HepG2 (cell line): ENCODE results near the gene FAM169A. TPM values are rescaled to one million over a fixed set of nuclear protein-coding genes. Genes with fewer than 3 reads are reported as not detected.

Experiments
- ARID5B ChIP-seq: IDR thresholded peaks from 2 replicates; pipeline ENCODE4 v1.4.0; 2020; ENCODE audit warnings: mild to moderate bottlenecking, missing genetic modification reagents
- ATF4 ChIP-seq, 2 experiments: fragments of 450-650 bp in 1 of 2; sonication (generic) in 1 of 2; formaldehyde crosslinking; IDR thresholded peaks; 2 replicates each; pipeline versions ENCODE4 v1.5.0 to v1.8.0; 2020 to 2022; ENCODE audit warnings: mild to moderate bottlenecking in 1 of 2, missing genetic modification reagents in 1 of 2
- CEBPB ChIP-seq: IDR thresholded peaks from 2 replicates; pipeline ENCODE4 v1.6.1; 2011; ENCODE audit warnings: low read depth, low read length, improper control_type of control experiment, borderline replicate concordance
- FOXP1 ChIP-seq, 2 experiments: fragments of 450-650 bp in 1 of 2; IDR thresholded peaks; 2 replicates each; pipeline ENCODE4 v1.6.1; 2017 to 2018; ENCODE audit warnings: antibody characterized with exemption in 1 of 2
- HIC2 ChIP-seq: sonication (generic); formaldehyde crosslinking; IDR thresholded peaks from 2 replicates; pipeline ENCODE4 v1.9.0; 2022; ENCODE audit warnings: low read depth, missing genetic modification reagents
- JARID2 ChIP-seq: sonication (generic); formaldehyde crosslinking; IDR thresholded peaks from 2 replicates; pipeline ENCODE4 v1.8.1; 2023; ENCODE audit warnings: missing genetic modification reagents, inconsistent platforms; ENCODE audit not compliant: insufficient replicate concordance
- PHF21A ChIP-seq: sonication (generic); formaldehyde crosslinking; IDR thresholded peaks from 2 replicates; pipeline ENCODE4 v1.5.0; 2020; ENCODE audit warnings: mild to moderate bottlenecking, missing genetic modification reagents
- PRMT3 ChIP-seq: sonication (generic); formaldehyde crosslinking; IDR thresholded peaks from 2 replicates; pipeline ENCODE4 v1.8.1; 2022; ENCODE audit warnings: low read depth, mild to moderate bottlenecking, moderate library complexity, missing genetic modification reagents, borderline replicate concordance
- SOX13 ChIP-seq, 3 experiments: fragments of 450-650 bp in 1 of 3; sonication (generic) in 1 of 3; formaldehyde crosslinking in 1 of 3; IDR thresholded peaks in 2 of 3; conservative IDR thresholded peaks in 1 of 3; 2 replicates each; pipeline versions ENCODE4 v1.5.0 to v1.6.1; 2016 to 2020; ENCODE audit warnings: antibody characterized with exemption in 1 of 3, mild to moderate bottlenecking in 1 of 3, missing compliant biosample characterization in 1 of 3, missing genetic modification reagents in 1 of 3, moderate library complexity in 1 of 3
- ZBTB40 ChIP-seq, 2 experiments: fragments of 450-650 bp in 1 of 2; sonication (generic) in 1 of 2; formaldehyde crosslinking in 1 of 2; IDR thresholded peaks; 2 replicates each; pipeline versions ENCODE4 v1.6.1 to v1.8.0; 2016 to 2022; ENCODE audit warnings: antibody characterized with exemption in 1 of 2, mild to moderate bottlenecking in 1 of 2, missing genetic modification reagents in 1 of 2
- ZNF749 ChIP-seq: sonication (generic); formaldehyde crosslinking; IDR thresholded peaks from 2 replicates; pipeline ENCODE4 v1.8.0; 2022; ENCODE audit warnings: mild to moderate bottlenecking, missing genetic modification reagents, moderate library complexity, borderline replicate concordance
- polyA plus RNA-seq, 8 experiments: library from polyadenylated mRNA; depleted of rRNA in 3 of 8; stranded (reverse) in 7 of 8; unstranded in 1 of 8; fragments of >200 nt; fragmentation: Illumina TruSeq in 4 of 8; extraction: Trizol in 4 of 8; gene quantifications; 2 replicates each; pipeline versions ENCODE4 v1.2.1 to v1.2.3, GENCODE V29; 2011 to 2016; ENCODE audit warnings: low read depth in 4 of 8, missing spikeins in 1 of 8, mixed read lengths in 1 of 8; ENCODE audit not compliant: insufficient read depth in 1 of 8
- total RNA-seq, 5 experiments: library from RNA; depleted of rRNA; stranded (reverse); fragments of >200 nt; fragmentation: Illumina TruSeq; extraction: Trizol; gene quantifications; 2 replicates each; pipeline ENCODE4 v1.2.3, GENCODE V29; 2016; ENCODE audit warnings: low read depth in 1 of 5

The FAM169A gene
- total and polyA plus RNA-seq, 2 of the 13 experiments (the other 11 are each of a cell fraction or from before 2014, with no cell fraction given): 21.1 to 110 TPM

- TF ChIP-seq ZBTB40 (IDR thresholded peaks at IDR 0.05): no peak
- no peak for TF ChIP-seq ZBTB40 (CRISPR knock-in tag; IDR thresholded peaks at IDR 0.05)
- no peak for TF ChIP-seq ATF4 (CRISPR knock-in tag; IDR thresholded peaks at IDR 0.05)
- no peak for TF ChIP-seq HIC2 (CRISPR knock-in tag)
- TF ChIP-seq JARID2: no peak
- no peak for TF ChIP-seq FOXP1 (IDR thresholded peaks at IDR 0.05)
- TF ChIP-seq FOXP1 (CRISPR knock-in tag; IDR thresholded peaks at IDR 0.05): 0 out of 2 replicates have a peak, but pooled peaks have one; percentile 50
- TF ChIP-seq PHF21A (CRISPR knock-in tag): no peak
- no peak for TF ChIP-seq SOX13 (IDR thresholded peaks at IDR 0.05)
- peak in 1 of 2 experiments; percentile 61; a peak in 2 of 4 replicates for TF ChIP-seq SOX13 (CRISPR knock-in tag; conservative IDR thresholded peaks at IDR 0.05 in 1 of 2, IDR thresholded peaks at IDR 0.05 in 1 of 2)
- peak; percentile 21; the same call in 1 of the 2 replicates for TF ChIP-seq ARID5B (CRISPR knock-in tag)
- peak; percentile 92 for TF ChIP-seq CEBPB
- no peak for TF ChIP-seq ZNF749
- no peak for TF ChIP-seq PRMT3 (CRISPR knock-in tag)
Measured at GRCh38 chr5:74772359-74772758, 93.8 kb downstream of the FAM169A start (continued).
